ENCODE measurements around the gene ENPP5.

ENPP5 gene, protein sequence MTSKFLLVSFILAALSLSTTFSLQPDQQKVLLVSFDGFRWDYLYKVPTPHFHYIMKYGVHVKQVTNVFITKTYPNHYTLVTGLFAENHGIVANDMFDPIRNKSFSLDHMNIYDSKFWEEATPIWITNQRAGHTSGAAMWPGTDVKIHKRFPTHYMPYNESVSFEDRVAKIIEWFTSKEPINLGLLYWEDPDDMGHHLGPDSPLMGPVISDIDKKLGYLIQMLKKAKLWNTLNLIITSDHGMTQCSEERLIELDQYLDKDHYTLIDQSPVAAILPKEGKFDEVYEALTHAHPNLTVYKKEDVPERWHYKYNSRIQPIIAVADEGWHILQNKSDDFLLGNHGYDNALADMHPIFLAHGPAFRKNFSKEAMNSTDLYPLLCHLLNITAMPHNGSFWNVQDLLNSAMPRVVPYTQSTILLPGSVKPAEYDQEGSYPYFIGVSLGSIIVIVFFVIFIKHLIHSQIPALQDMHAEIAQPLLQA

GRCh38 chr6:46170357-46171289, at the start of gene ENPP5:
ENPP5 (minus strand) TSS chr6:46170980; CDS start chr6:46168262, 2,718 bp downstream.
- peak; percentile 90 for DNase-seq

GRCh38 chr6:46219661-46220060, 48.9 kb upstream of the ENPP5 start:
- DNase-seq: no peak

- DNase-seq: no peak
Observed at GRCh38 chr6:46218457-46218856, 47.7 kb upstream of the ENPP5 start.

- DNase-seq: no peak
Observed at GRCh38 chr6:46217671-46218131, 46.9 kb upstream of the ENPP5 start.

- no peak for DNase-seq
Observed at GRCh38 chr6:46216879-46217278, 46.1 kb upstream of the ENPP5 start.

GRCh38 chr6:46215777-46216176, 45.0 kb upstream of the ENPP5 start:
- no peak for DNase-seq

GRCh38 chr6:46215213-46215612, 44.4 kb upstream of the ENPP5 start:
- DNase-seq: no peak

DNA sequence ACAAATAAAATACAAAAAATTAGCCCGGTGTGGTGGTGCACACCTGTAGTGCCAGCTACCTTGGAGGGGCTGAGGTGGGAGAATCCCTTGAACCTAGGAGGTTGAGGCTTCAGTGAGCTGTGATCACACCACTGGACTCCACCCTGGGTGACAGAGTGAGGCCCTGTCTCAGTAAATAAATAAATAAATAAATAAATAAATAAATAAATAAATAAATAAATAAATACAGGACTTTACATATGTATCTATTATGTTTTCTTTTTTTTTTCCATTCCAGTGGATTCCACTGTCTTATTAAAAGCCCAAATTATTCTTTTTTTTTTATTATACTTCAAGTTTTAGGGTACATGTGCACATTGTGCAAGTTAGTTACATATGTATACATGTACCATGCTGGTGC, 41.1 kb upstream of the ENPP5 start:
- DNase-seq: no peak

- no peak for DNase-seq
Observed at GRCh38 chr6:46210294-46210693, 39.5 kb upstream of the ENPP5 start.

GRCh38 chr6:46208303-46208702, 37.5 kb upstream of the ENPP5 start:
- DNase-seq: no peak

DNA sequence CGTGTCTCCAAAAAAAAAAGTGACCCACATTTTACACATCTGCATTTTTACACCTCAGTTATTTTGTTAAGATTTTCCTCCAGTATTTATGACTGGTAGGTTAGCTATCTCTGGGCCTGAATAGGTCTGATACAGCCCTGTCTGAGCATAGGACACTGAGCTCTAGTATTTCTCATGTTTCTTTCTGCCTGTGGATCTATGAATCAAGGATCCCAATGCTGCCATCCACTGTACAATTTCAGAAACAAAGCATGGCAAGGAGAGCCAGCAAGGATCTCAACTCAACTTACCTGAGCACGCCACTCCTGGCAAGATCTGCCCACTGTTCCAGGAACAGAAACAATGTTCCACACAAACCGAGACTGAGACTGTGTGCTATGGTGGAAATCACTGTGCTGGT, 36.4 kb upstream of the ENPP5 start:
- DNase-seq: no peak

DNA sequence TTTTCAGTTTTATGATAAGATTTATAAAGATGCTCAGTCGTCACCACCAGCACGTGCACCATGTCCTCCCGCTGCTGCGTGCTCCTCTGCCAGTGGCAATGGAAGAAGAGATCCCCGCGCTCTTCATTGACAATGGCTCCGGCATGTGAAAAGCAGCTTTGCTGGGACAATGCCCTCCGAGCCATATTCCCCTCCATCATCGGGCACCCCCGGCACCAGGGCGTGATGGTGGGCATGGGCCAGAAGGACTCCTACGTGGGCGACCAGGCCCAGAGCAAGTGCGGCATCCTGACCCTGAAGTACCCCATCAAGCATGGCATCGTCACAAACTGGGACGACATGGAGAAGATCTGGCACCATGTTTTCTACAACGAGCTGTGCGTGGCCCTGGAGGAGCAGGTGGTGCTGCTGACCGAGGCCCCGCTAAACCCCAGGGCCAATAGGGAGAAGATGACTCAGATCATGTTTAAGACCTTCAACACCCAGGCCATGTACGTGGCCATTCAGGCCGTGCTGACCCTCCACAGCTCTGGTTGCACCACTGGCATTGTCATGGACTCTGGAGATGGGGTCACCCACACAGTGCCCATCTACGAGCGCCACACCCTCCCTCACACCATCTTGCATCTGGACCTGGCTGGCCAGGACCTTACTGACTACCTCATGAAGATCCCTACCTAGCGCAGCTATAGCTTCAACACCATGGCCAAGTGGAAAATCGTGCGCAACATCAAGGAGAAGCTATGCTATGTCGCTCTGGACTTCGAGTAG, 34.3 kb upstream of the ENPP5 start:
- DNase-seq: no peak

- DNase-seq: no peak
Observed at GRCh38 chr6:46203391-46204177, 32.8 kb upstream of the ENPP5 start.

DNA sequence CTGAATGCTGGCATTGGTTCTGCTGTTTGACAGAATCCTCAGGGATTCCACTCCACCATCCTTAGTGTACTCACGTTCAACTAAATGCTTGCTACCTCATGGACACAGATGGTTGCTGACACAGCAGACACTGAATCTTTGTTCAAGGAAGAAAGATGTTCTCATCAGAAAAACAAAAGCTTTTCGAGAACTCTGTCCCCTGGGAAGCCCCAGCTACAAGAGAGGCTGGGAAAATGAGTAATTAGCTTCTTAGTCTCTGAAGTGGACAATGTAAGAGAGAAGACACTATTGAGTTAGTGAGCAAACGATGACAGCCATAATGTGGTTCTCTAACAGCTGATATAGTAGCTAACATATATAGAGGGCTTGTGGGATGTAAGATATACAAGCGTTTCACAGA, 30.9 kb upstream of the ENPP5 start:
- no peak for DNase-seq

DNA sequence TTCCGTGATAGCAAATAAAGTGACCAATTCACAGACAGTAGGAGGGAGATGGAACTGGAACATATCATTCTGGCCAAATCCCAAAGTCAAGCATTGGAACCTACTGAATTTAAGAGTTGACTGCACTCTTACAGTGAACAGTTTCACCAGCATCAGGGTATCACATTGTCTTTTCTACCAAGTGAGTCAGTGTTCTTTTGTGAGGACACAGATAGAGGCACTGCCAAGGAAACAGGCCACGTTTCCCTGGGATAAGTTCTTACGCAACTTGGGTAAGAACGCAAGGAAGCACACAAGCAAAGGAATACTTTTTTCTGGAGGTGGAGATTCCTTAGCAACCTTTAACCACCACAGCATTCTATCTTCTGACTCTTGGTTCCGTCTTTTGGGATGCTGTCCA, 28.6 kb upstream of the ENPP5 start:
- no peak for DNase-seq

- no peak for DNase-seq
Observed at GRCh38 chr6:46191961-46192360, 21.2 kb upstream of the ENPP5 start.

DNA sequence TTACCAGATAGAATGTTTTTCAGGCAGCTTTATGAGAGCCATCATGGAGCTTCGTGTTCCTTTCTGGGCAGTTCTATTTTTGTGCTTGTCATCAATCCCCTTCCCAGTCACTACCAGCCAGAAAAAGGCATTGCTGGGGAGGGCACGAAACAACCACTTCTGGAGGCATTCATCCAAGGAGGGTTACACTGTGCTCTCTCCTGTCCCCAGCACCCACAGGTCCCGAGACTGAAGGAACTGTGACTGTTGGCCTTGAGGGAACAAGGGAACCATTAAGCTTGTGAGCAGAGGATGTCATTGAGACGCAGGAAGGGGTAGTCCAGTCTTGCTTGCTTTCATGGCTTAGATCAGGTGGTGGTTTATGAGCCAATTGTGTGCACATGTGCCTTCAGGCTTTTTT, 20.1 kb upstream of the ENPP5 start:
- DNase-seq: no peak

- no peak for DNase-seq
Observed at GRCh38 chr6:46189726-46190125, 18.9 kb upstream of the ENPP5 start.

GRCh38 chr6:46186583-46186982, 15.8 kb upstream of the ENPP5 start:
- DNase-seq: no peak

- peak; percentile 11 for DNase-seq
Observed at GRCh38 chr6:46184114-46184513, 13.3 kb upstream of the ENPP5 start.

GRCh38 chr6:46175976-46176375, 5.2 kb upstream of the ENPP5 start:
- DNase-seq: no peak

DNA sequence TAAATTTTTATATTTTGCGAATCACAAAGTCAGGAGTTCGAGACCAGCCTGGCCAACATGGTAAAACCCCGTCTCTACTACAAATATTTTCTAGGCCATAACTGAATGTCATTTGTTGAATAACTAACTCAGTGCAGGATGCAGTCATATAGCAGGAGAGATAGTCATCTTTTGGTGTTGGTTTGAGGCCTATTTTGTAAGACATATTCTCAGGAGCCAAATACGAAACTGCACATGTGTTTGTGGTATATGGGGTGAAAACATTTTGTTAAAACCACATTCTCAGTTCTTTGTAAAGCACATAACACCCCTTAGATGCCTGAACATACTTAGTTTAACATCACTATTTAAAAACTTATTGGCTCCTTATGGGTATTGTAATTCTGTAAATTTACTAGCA, 4.7 kb upstream of the ENPP5 start:
- DNase-seq: no peak

Data from eye (tissue), 1 donor.